HEK293T (cell line): ENCODE measurements around the gene LHCGR.

Experiments
- ARNT ChIP-seq: fragments of 450-650 bp; IDR thresholded peaks from 2 replicates; pipeline ENCODE4 v1.6.1; 2017; ENCODE audit warnings: mild to moderate bottlenecking
- BHLHE40 ChIP-seq: fragments of 450-650 bp; IDR thresholded peaks from 2 replicates; pipeline ENCODE4 v1.6.1; 2016; ENCODE audit warnings: mild to moderate bottlenecking, moderate library complexity, borderline replicate concordance
- ELF4 ChIP-seq: fragments of 450-650 bp; IDR thresholded peaks from 2 replicates; pipeline ENCODE4 v1.6.1; 2017; ENCODE audit warnings: antibody characterized with exemption
- FOXK2 ChIP-seq: fragments of 450-650 bp; IDR thresholded peaks from 2 replicates; pipeline ENCODE4 v1.6.1; 2016; ENCODE audit warnings: mild to moderate bottlenecking
- FOXM1 ChIP-seq: fragments of 450-650 bp; IDR thresholded peaks from 2 replicates; pipeline ENCODE4 v1.6.1; 2017; ENCODE audit warnings: mild to moderate bottlenecking, borderline replicate concordance
- LEF1 ChIP-seq: fragments of 450-650 bp; IDR thresholded peaks from 2 replicates; pipeline ENCODE4 v1.6.1; 2017; ENCODE audit warnings: mild to moderate bottlenecking, borderline replicate concordance
- PKNOX1 ChIP-seq: fragments of 450-650 bp; IDR thresholded peaks from 2 replicates; pipeline ENCODE4 v1.6.1; 2016
- SP1 ChIP-seq: fragments of 450-650 bp; IDR thresholded peaks from 2 replicates; pipeline ENCODE4 v1.6.1; 2017

GRCh38 chr2:48787580-48787979 lies 32.1 kb upstream of the LHCGR start:
- no peak for TF ChIP-seq SP1
- no peak for TF ChIP-seq ARNT
- TF ChIP-seq FOXM1: no peak
- TF ChIP-seq PKNOX1: no peak
- TF ChIP-seq LEF1: no peak
- no peak for TF ChIP-seq FOXK2
- TF ChIP-seq ELF4: no peak
- TF ChIP-seq BHLHE40: no peak
